Measurements from ENCODE around the gene ZNF530.

The ZNF530 gene

DNA sequence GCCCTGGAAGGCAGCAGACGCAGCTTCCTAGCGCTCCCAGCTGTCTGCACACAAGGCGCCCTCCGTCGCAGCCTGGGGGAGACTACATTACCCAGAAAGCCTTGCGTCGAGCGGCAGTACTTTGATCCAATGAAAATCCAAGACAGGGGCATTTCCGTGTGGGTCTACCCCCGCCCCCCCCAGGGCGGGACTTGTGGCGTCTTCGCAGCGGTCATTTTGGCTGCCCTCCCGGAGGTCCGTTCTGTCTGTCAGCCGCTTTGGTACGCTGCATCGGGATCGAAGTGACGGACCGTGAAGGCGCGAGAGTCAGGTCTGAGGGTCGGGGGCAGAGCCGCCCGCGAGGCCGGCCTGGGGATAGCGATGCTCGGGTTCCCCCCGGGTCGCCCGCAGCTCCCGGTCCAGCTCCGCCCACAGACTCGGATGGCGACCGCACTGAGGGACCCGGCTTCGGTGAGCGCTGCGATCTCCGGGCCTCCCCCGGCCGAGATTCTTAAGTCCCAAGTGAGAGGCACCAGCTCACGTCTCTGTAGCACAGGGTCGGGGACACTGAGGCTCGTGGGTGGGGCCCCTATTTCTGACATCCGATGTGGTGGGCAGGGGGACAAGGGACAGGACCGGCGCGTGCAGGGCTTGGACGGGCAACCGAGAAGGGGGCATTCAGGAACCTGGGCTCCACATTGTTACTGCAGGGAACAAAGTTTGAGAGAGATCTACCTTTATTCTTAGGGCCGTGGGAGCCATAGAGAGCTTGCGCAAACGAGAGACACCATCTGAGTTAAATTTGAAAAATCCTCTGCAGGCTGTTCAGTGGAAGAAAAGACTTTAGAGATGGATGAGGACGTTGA lies 33.5 kb downstream of the ZNF530 start, which contains the start of gene ZNF211:
ZNF211 (plus strand) TSS at position 182 of the 845 bp plus-strand sequence; CDS start at position 361, 179 bp downstream.
- Histone ChIP-seq H3K9me3 (ENCODE audit: low read length) (peaks cover 16% of the 10 kb centered on the region), H3K4me3 (ENCODE audit: low read length) (peak within 1 kb of the TSS; percentile 76), H3K36me3 (ENCODE audit: insufficient read depth, low read length) (peaks cover 45% of the 10 kb centered on the region), H3K27me3 (ENCODE audit: insufficient read depth, low read length) (no peaks in the 10 kb centered on the region), H2AFZ (ENCODE audit: low read depth, low read length) (peak within 1 kb of the TSS; percentile 55), H3K4me1 (ENCODE audit: insufficient read depth, low read length) (peaks cover 10% of the 10 kb centered on the region)

- Histone ChIP-seq H3K4me1 (ENCODE audit: insufficient read depth, low read length) (peaks cover 10% of the 10 kb centered on the region), H3K27me3 (ENCODE audit: insufficient read depth, low read length) (no peaks in the 10 kb centered on the region), H3K36me3 (ENCODE audit: insufficient read depth, low read length) (peaks cover 45% of the 10 kb centered on the region), H2AFZ (ENCODE audit: low read depth, low read length) (peak overlapping the region; percentile 55), H3K9me3 (ENCODE audit: low read length) (peaks cover 20% of the 10 kb centered on the region), H3K4me3 (ENCODE audit: low read length) (peak overlapping the region; percentile 76)
Measured at GRCh38 chr19:57633832-57634131, 34.1 kb downstream of the ZNF530 start.

GRCh38 chr19:57637379-57637778 lies 37.7 kb downstream of the ZNF530 start:
- H3K9me3 ChIP-seq (ENCODE audit: low read length) = peaks cover 51% of the 10 kb centered on the region
- peaks cover 69% of the 10 kb centered on the region for H3K36me3 ChIP-seq (ENCODE audit: insufficient read depth, low read length)
- no peaks in the 10 kb centered on the region for H3K27me3 ChIP-seq (ENCODE audit: insufficient read depth, low read length)
- no peak overlapping the region for H3K4me3 ChIP-seq (ENCODE audit: low read length)
- H3K4me1 ChIP-seq (ENCODE audit: insufficient read depth, low read length) = peaks cover 10% of the 10 kb centered on the region
- no peak overlapping the region for H2AFZ ChIP-seq (ENCODE audit: low read depth, low read length)

- Histone ChIP-seq H2AFZ (ENCODE audit: low read depth, low read length) (no peak overlapping the region), H3K27me3 (ENCODE audit: insufficient read depth, low read length) (no peaks in the 10 kb centered on the region), H3K36me3 (ENCODE audit: insufficient read depth, low read length) (peaks cover 56% of the 10 kb centered on the region), H3K9me3 (ENCODE audit: low read length) (peaks cover 50% of the 10 kb centered on the region), H3K4me1 (ENCODE audit: insufficient read depth, low read length) (no peaks in the 10 kb centered on the region), H3K4me3 (ENCODE audit: low read length) (no peak overlapping the region)
Measured at GRCh38 chr19:57641715-57642234, 42.1 kb downstream of the ZNF530 start.

DNA sequence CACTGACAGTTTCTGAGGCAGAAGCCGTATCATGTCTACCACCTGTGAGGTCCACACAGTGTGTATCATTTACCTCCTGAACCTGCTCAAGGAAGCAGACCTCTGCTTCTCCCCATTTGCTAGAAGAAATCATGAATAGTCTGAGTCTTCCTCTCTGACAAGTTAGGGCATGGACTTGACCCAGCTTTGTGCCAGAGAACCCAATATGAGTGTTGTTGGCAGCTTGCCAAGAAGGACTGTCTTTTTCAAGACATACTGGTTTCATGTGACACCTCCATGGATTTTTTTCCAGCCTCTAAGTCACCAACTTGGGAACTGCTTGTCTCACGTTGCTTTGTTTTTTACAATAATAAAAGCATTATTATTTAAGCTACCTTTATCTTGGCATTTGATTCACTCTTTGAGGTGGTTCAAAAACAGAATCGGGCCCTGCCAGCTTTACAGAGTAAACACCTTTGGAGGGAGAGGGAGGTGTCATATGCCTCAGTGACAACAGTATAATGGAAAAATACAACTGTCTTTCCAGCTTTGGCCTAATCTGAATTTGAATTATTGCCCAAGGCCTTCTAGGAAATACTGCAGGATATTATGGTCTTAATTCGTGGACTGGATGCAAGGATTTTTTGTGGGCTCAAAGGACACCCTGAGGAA lies 42.8 kb downstream of the ZNF530 start:
- H3K9me3 ChIP-seq (ENCODE audit: low read length) = peaks cover 43% of the 10 kb centered on the region
- no peak overlapping the region for H2AFZ ChIP-seq (ENCODE audit: low read depth, low read length)
- no peak overlapping the region for H3K4me3 ChIP-seq (ENCODE audit: low read length)
- H3K4me1 ChIP-seq (ENCODE audit: insufficient read depth, low read length) = no peaks in the 10 kb centered on the region
- H3K36me3 ChIP-seq (ENCODE audit: insufficient read depth, low read length) = peaks cover 49% of the 10 kb centered on the region
- no peaks in the 10 kb centered on the region for H3K27me3 ChIP-seq (ENCODE audit: insufficient read depth, low read length)

GRCh38 chr19:57643734-57644133 lies 44.0 kb downstream of the ZNF530 start:
- H3K9me3 ChIP-seq (ENCODE audit: low read length) = peaks cover 39% of the 10 kb centered on the region
- H3K4me1 ChIP-seq (ENCODE audit: insufficient read depth, low read length) = no peaks in the 10 kb centered on the region
- peaks cover 47% of the 10 kb centered on the region for H3K36me3 ChIP-seq (ENCODE audit: insufficient read depth, low read length)
- H3K4me3 ChIP-seq (ENCODE audit: low read length) = no peak overlapping the region
- no peak overlapping the region for H2AFZ ChIP-seq (ENCODE audit: low read depth, low read length)
- H3K27me3 ChIP-seq (ENCODE audit: insufficient read depth, low read length) = no peaks in the 10 kb centered on the region

GRCh38 chr19:57648331-57649003 lies 48.8 kb downstream of the ZNF530 start:
- Histone ChIP-seq H3K4me3 (ENCODE audit: low read length) (no peak overlapping the region), H3K36me3 (ENCODE audit: insufficient read depth, low read length) (peaks cover 2% of the 10 kb centered on the region), H3K9me3 (ENCODE audit: low read length) (no peaks in the 10 kb centered on the region), H2AFZ (ENCODE audit: low read depth, low read length) (no peak overlapping the region), H3K27me3 (ENCODE audit: insufficient read depth, low read length) (no peaks in the 10 kb centered on the region), H3K4me1 (ENCODE audit: insufficient read depth, low read length) (no peaks in the 10 kb centered on the region)

DNA sequence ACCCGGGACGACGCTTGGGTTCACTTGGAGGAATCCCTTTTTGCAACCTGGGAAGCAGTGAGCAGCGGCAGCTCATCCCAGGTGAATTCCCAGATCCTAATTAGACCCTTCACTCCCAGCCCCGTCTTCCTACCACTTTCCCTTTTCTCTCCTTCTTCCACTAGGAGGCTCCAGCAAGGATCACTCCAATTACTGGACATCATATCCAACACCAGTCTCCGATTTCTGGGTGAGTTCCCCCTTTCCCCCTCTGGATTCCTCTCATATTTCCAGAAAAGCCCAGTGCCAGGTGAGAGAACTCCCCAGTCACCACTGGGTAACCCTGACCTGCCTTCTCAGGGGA lies 51.9 kb downstream of the ZNF530 start:
- no peaks in the 10 kb centered on the region for H3K4me1 ChIP-seq (ENCODE audit: insufficient read depth, low read length)
- no peaks in the 10 kb centered on the region for H3K9me3 ChIP-seq (ENCODE audit: low read length)

GRCh38 chr19:57653689-57654088 lies 54.0 kb downstream of the ZNF530 start:
- Histone ChIP-seq H3K9me3 (ENCODE audit: low read length) (no peaks in the 10 kb centered on the region), H3K4me3 (ENCODE audit: low read length) (no peak overlapping the region), H3K4me1 (ENCODE audit: insufficient read depth, low read length) (no peaks in the 10 kb centered on the region), H3K27me3 (ENCODE audit: insufficient read depth, low read length) (peaks cover 2% of the 10 kb centered on the region), H2AFZ (ENCODE audit: low read depth, low read length) (no peak overlapping the region), H3K36me3 (ENCODE audit: insufficient read depth, low read length) (no peaks in the 10 kb centered on the region)

More for the DNA sequence above, 51.9 kb downstream of the ZNF530 start:
- Histone ChIP-seq H3K36me3 (ENCODE audit: insufficient read depth, low read length) (no peaks in the 10 kb centered on the region), H3K27me3 (ENCODE audit: insufficient read depth, low read length) (peaks cover 2% of the 10 kb centered on the region), H2AFZ (ENCODE audit: low read depth, low read length) (no peak overlapping the region), H3K4me3 (ENCODE audit: low read length) (no peak overlapping the region)

GRCh38 chr19:57655443-57655842 lies 55.8 kb downstream of the ZNF530 start:
- H3K36me3 ChIP-seq (ENCODE audit: insufficient read depth, low read length) = no peaks in the 10 kb centered on the region
- no peak overlapping the region for H2AFZ ChIP-seq (ENCODE audit: low read depth, low read length)
- H3K27me3 ChIP-seq (ENCODE audit: insufficient read depth, low read length) = peaks cover 9% of the 10 kb centered on the region
- no peak overlapping the region for H3K4me3 ChIP-seq (ENCODE audit: low read length)
- H3K9me3 ChIP-seq (ENCODE audit: low read length) = no peaks in the 10 kb centered on the region
- H3K4me1 ChIP-seq (ENCODE audit: insufficient read depth, low read length) = no peaks in the 10 kb centered on the region

- Histone ChIP-seq H2AFZ (ENCODE audit: low read depth, low read length) (no peak overlapping the region), H3K36me3 (ENCODE audit: insufficient read depth, low read length) (no peaks in the 10 kb centered on the region), H3K4me3 (ENCODE audit: low read length) (no peak overlapping the region), H3K4me1 (ENCODE audit: insufficient read depth, low read length) (no peaks in the 10 kb centered on the region), H3K9me3 (ENCODE audit: low read length) (no peaks in the 10 kb centered on the region), H3K27me3 (ENCODE audit: insufficient read depth, low read length) (peaks cover 9% of the 10 kb centered on the region)
Measured at GRCh38 chr19:57656346-57656745, 56.7 kb downstream of the ZNF530 start.

All from neuron (in vitro differentiated cells).